Fibroblast of mammary gland (primary cell): Measurements from ENCODE around the gene DPF3.

ENCODE experiments used
- DNase-seq: peaks from one replicate; pipeline ENCODE4 v3.0.0-alpha.2; 2010; ENCODE audit warnings: low read depth
- H3K4me3 ChIP-seq: 2 replicates; pipeline ENCODE4 v1.5.1; 2011; ENCODE audit warnings: low read depth, mild to moderate bottlenecking, low read length, moderate library complexity; ENCODE audit not compliant: control insufficient read depth
- TF ChIP-seq, protein P1 (sequence below): conservative IDR thresholded peaks from 2 replicates; pipeline ENCODE4 v1.5.1; 2011; ENCODE audit warnings: low read depth, low read length, inconsistent platforms; ENCODE audit not compliant: control insufficient read depth, insufficient read depth

The DPF3 gene

DNA sequence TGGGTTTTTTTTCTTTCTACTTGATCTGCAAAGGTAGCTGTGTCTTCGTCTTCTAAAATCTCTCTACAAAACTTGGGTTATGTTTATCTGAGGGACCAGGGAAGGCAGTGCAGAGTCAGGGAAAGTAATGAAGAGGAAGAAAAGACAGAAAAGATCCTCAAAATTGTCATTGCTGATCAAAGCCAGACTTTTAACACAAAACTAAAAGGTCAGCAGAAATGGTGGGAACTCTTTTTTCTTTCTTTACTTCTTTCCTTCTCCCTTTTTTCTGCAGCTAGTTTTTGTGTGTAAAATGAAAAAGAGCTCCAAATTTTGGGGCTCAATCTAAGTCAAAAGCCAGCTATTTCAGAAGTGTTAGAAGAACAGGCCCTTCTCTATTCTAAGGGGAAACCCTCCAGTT is 11.9 kb downstream of the DPF3 start:
- DNase-seq = no peak
- H3K4me3 ChIP-seq = no peak overlapping the region
- TF ChIP-seq, protein P1, sequence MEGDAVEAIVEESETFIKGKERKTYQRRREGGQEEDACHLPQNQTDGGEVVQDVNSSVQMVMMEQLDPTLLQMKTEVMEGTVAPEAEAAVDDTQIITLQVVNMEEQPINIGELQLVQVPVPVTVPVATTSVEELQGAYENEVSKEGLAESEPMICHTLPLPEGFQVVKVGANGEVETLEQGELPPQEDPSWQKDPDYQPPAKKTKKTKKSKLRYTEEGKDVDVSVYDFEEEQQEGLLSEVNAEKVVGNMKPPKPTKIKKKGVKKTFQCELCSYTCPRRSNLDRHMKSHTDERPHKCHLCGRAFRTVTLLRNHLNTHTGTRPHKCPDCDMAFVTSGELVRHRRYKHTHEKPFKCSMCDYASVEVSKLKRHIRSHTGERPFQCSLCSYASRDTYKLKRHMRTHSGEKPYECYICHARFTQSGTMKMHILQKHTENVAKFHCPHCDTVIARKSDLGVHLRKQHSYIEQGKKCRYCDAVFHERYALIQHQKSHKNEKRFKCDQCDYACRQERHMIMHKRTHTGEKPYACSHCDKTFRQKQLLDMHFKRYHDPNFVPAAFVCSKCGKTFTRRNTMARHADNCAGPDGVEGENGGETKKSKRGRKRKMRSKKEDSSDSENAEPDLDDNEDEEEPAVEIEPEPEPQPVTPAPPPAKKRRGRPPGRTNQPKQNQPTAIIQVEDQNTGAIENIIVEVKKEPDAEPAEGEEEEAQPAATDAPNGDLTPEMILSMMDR = no peak

DNA sequence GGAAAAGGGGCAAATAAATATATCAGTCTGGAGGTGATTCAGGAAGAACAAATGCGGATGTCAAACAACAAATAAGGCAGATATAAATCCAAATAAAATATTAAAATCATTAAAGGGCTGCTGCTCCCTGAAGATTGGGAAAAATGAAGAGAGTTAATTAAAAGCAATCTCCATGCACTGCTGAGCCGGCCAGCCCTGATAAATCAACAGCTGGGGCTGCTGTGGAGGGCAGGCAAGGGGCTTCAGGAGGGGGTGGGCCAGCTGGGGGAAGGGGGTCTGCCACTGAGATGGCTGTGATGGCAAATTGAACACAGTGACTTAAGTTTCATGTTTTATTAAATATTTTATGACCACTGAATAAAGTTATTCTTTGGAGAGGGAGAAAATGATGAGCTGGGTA is 12.4 kb downstream of the DPF3 start:
- no peak overlapping the region for H3K4me3 ChIP-seq
- DNase-seq = no peak
- TF ChIP-seq, protein P1 = no peak

DNA sequence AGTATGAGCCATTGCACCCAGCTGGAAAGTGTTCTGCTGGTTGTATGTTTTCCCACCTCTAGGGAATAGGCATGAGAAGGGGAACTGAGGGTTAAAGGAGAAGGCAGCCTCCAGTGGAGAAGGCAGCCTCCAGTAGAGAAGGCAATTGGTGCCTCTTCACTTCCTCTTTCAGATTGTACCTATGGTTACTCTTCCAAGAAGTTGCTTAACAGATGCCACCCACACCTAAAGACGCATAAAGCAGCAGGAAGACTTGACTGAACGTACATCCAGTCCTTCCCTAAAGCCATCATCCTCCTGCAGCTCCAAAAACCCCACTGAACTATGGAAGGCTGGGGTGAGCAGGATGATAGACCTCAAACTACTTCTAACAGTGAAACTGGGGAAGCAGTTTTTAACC is 13.1 kb downstream of the DPF3 start:
- no peak for DNase-seq
- TF ChIP-seq, protein P1 = no peak
- no peak overlapping the region for H3K4me3 ChIP-seq

DNA sequence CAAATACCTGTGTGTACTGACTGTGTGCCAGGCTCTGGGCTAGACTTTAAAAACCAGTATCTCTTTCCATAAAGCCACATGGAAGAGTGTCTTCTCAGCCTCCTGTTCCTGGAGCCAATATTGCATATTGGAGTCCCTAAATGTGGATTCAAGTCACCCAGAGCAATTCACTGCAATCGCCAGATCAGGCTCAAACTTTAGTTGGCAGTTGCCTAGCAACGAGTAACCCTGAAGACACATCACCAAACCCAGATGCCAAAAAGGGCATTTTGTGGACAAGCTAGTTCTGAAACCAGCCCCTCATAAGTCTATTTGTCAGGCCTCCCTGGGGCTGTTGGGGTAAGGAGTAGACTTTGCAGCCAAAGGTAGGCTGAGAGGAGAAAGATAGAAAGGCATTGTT is 13.7 kb downstream of the DPF3 start:
- H3K4me3 ChIP-seq = no peak overlapping the region
- no peak for DNase-seq
- TF ChIP-seq, protein P1 = no peak

DNA sequence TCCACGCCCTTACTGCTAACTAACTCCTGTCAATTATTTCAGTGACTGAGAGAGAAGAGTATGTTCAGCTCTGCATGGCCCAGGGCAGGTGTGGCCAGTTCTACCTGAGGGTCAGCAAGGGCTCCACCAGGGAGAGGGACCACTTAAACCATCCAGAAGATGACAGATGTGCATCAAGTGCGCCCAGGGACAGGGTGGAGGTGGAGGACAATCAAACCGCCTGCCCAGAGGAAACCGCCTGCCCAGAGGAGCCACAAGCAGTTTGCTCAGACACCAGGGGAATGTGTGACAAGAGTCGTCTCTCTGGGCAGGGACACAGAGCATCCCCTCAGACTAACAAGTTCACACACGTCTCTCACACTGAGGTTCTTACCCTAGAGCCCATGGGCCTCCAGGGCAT is 14.5 kb downstream of the DPF3 start:
- TF ChIP-seq, protein P1 = no peak
- no peak overlapping the region for H3K4me3 ChIP-seq
- no peak for DNase-seq

DNA sequence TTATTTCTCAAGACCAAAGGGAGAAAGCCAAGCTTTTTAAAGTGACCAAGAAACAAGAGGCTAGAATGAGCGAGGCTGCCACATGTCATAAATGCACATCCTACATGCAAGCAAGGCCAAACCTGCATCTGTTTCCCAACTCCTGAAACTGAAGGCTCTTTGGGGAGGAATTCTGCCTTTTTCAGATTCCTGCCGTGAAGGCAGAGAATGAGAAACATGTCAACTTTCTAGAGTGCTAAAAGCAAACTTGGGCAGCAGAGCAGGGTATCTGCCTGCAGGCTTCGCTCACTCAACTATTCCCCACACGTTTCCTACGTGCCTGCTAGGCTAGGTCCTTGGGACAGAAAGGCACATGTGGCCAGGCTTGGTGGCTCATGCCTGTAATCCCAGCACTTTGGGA is 15.2 kb downstream of the DPF3 start:
- TF ChIP-seq, protein P1 = no peak

DNA sequence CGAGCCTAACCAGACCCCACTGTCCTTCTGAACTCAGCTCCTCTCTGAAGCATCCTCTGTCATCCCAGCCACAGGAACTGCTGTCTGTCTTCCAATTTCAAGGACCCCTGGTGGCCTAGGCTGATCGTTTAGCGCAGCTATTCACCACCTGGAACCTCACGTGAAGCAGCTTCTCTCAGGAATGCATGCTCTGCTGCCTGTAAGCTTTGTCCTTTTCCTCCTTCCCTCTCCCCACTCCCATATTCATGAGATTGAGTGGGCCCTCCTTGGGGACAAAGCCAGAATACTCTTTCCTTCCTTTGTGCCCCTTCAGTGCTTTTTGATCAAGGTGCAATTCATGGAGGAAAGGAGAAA is 17.2 kb downstream of the DPF3 start:
- no peak for DNase-seq
- TF ChIP-seq, protein P1 = no peak

More for the DNA sequence above, 15.2 kb downstream of the DPF3 start:
- no peak for DNase-seq
- no peak overlapping the region for H3K4me3 ChIP-seq

More for the DNA sequence above, 17.2 kb downstream of the DPF3 start:
- H3K4me3 ChIP-seq = no peak overlapping the region
